Common myeloid progenitor, CD34-positive (primary cell): Measurements from ENCODE around the gene SLC1A4.

Experiments used
- CTCF ChIA-PET: fragments of 350-600 bp; sonication (Branson Sonifier 250); formaldehyde crosslinking; loops from one replicate; lab custom pipeline; 2021; ENCODE audit warnings: antibody characterized with exemption; lab: Charles Lee
- POLR2A ChIA-PET: fragments of 350-600 bp; sonication (Branson Sonifier 250); formaldehyde crosslinking; loops from one replicate; lab custom pipeline; 2021; ENCODE audit warnings: antibody characterized with exemption; lab: Charles Lee
- DNase-seq, 3 donors: peaks; one replicate each; pipeline versions ENCODE4 v3.0.0 to v3.0.0-alpha.2; 2013
- H3K27ac ChIP-seq, 2 experiments: 1 replicate in 1 of 2; 2 replicates in 1 of 2; pipeline ENCODE4 v1.7.0; 2013; ENCODE audit warnings: inconsistent platforms in 2 of 2, low read length in 2 of 2, mild to moderate bottlenecking in 2 of 2, low read depth in 1 of 2, moderate library complexity in 1 of 2; ENCODE audit not compliant: severe bottlenecking in 2 of 2, insufficient read depth in 1 of 2, poor library complexity in 1 of 2
- H3K27me3 ChIP-seq, 5 experiments: replicated peaks in 2 of 5; 1 replicate in 3 of 5; 2 replicates in 2 of 5; pipeline versions ENCODE4 v1.6.1 to v1.7.0; 2013; ENCODE audit warnings: low read length in 4 of 5, mild to moderate bottlenecking in 2 of 5, moderate library complexity in 2 of 5, inconsistent platforms in 1 of 5; ENCODE audit not compliant: insufficient read depth in 5 of 5, control insufficient read depth in 4 of 5
- H3K36me3 ChIP-seq, 4 experiments: 1 replicate in 2 of 4; 2 replicates in 2 of 4; pipeline versions ENCODE4 v1.6.1 to v1.7.0; 2013; ENCODE audit warnings: low read length in 3 of 4, control low read depth in 1 of 4, mild to moderate bottlenecking in 1 of 4; ENCODE audit not compliant: control insufficient read depth in 4 of 4, insufficient read depth in 4 of 4
- H3K4me1 ChIP-seq, 4 experiments: 1 replicate in 3 of 4; 2 replicates in 1 of 4; pipeline versions ENCODE4 v1.6.1 to v1.7.1; 2013; ENCODE audit warnings: low read length in 3 of 4, mild to moderate bottlenecking in 3 of 4, control low read depth in 1 of 4, inconsistent platforms in 1 of 4, moderate library complexity in 1 of 4; ENCODE audit not compliant: control insufficient read depth in 4 of 4, insufficient read depth in 4 of 4; ENCODE audit errors: control extremely low read depth in 1 of 4
- H3K4me3 ChIP-seq, 7 experiments: 1 replicate in 4 of 7; 2 replicates in 3 of 7; pipeline versions ENCODE4 v1.5.1 to v1.7.0; 2013; ENCODE audit warnings: mild to moderate bottlenecking in 7 of 7, low read length in 6 of 7, moderate library complexity in 6 of 7, inconsistent platforms in 2 of 7, low read depth in 2 of 7, control low read depth in 1 of 7; ENCODE audit not compliant: insufficient read depth in 4 of 7, control insufficient read depth in 1 of 7; ENCODE audit errors: extremely low read depth in 1 of 7
- H3K9me3 ChIP-seq, 5 experiments: 1 replicate in 4 of 5; 2 replicates in 1 of 5; pipeline versions ENCODE4 v1.6.1 to v1.7.1; 2013; ENCODE audit warnings: low read length in 4 of 5, mild to moderate bottlenecking in 2 of 5, inconsistent platforms in 1 of 5, low read depth in 1 of 5, moderate library complexity in 1 of 5; ENCODE audit not compliant: control insufficient read depth in 4 of 5, insufficient read depth in 2 of 5; ENCODE audit errors: control extremely low read depth in 1 of 5
- WGBS: methylation state at CpG from one replicate; pipeline ENCODE4 v1.1.5; 2013; ENCODE audit not compliant: insufficient coverage; 5-methylcytosine and 5-hydroxymethylcytosine counted together

The SLC1A4 gene

DNA sequence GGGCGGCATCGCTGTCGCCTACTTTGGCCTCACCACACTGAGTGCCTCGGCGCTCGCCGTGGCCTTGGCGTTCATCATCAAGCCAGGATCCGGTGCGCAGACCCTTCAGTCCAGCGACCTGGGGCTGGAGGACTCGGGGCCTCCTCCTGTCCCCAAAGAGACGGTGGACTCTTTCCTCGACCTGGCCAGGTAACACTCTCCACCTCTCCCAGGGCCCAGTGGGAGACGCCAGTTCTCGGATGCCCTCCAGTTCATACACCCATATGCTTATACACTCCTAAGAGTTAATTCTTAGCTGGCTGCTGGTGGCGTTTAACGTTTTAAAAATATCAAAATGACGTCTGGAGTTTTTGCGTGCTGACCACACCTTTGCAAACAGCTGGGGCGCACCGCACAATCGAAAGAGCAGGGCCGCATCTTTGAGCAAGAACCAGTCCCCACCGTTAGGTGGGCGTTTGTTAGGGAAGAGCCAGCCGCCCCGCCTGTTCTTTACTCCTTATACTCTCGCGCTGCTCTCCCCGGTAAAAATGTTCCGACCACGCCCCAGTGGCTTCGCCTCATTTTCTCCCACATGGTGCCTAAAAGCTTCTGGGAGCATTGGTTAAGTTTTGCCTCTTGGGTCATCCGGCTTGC is 899 bp downstream of the SLC1A4 start:
- CTCF ChIA-PET, result interaction anchor here (1.1 to 9.2 kb wide), 5 partner anchors 28 to 72 kb away, joined by 3 to 60 read pairs (median 7); no protein-coding TSS in a partner anchor
- DNase-seq, result peak in 2 of 3 donors; percentile 46 to 53

DNA sequence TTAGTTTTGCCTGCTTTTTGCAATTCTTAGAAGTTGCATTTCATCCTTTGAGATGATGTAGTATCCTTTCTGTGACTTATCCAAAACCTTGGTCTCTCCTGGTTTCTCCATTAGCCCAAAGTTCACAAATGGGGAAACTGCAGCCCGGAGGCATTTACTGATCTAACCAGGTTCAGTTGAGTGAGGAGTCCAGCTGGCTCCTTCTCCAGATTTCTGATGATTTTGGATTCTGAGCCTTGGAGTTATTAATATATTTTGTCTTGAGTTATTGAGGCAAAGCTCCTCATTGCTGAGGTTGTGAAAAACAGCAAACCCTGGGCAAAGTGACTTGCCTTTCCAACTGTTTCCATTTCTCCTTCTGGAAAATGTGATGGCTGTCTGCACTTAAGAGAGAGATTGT is 1.7 kb downstream of the SLC1A4 start:
- H3K27me3 ChIP-seq, result no peaks in the 10 kb centered on the region
- H3K36me3 ChIP-seq, result peaks cover 0 to 37% (median 6%) of the 10 kb centered on the region in 4 experiments
- H3K9me3 ChIP-seq, result no peaks in the 10 kb centered on the region
- H3K4me3 ChIP-seq, result peak overlapping the region in 5 of 7 experiments; percentile 69 to 88 (median 84)
- H3K27ac ChIP-seq, result no peak overlapping the region
- no peak for DNase-seq
- CTCF ChIA-PET, result interaction anchor here (0.8 to 9.2 kb wide), 9 partner anchors 11 to 75 kb away, joined by 3 to 60 read pairs (median 4); no protein-coding TSS in a partner anchor
- POLR2A ChIA-PET, result interaction anchor here (0.6 kb wide), 1 partner anchor 305 kb away, joined by 3 read pairs; no protein-coding TSS in a partner anchor
- WGBS, result 56% methylated on average over 1 of the region's 1 CpG
- H3K4me1 ChIP-seq, result peaks cover 7 to 58% (median 51%) of the 10 kb centered on the region in 4 experiments

More for the DNA sequence above, 899 bp downstream of the SLC1A4 start:
- Histone ChIP-seq H3K27ac (no peak overlapping the region), H3K4me3 (peak overlapping the region; percentile 31 to 88 (median 83)), H3K9me3 (no peaks in the 10 kb centered on the region), H3K4me1 (peaks cover 7 to 59% (median 51%) of the 10 kb centered on the region in 4 experiments), H3K36me3 (peaks cover 0 to 30% (median 6%) of the 10 kb centered on the region in 4 experiments), H3K27me3 (no peaks in the 10 kb centered on the region)
- 25% methylated on average over 34 of the region's 35 CpGs for WGBS
- POLR2A ChIA-PET, result interaction anchor here (0.7 to 2.7 kb wide), 6 partner anchors 15 to 226 kb away, joined by 3 to 9 read pairs (median 3); no protein-coding TSS in a partner anchor

DNA sequence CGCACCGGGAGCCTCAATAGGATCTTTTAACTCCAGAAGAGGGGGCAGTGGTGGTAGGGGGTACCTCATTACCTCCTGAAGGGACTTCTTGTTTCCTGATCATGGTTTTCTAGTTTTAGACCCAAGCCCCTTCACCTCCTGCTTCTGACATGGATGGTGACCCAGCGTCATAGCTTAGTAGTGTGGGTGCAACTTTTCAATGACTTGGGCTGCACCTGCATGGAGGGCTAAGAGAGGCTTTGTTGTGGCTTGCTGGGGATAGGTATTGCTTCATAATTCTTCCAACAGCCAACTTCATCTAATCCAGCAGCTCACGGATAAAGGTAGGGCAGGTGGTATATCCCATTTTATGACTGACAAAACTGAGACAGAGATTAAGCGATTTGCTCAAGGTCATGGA is 3.0 kb downstream of the SLC1A4 start:
- ChIA-PET POLR2A (no interaction called here), CTCF (interaction anchor here (0.8 to 9.2 kb wide), 8 partner anchors 9 to 375 kb away, joined by 3 to 60 read pairs (median 6); no protein-coding TSS in a partner anchor)
- WGBS, result 100% methylated on average over 2 of the region's 5 CpGs
- H3K9me3 ChIP-seq, result no peaks in the 10 kb centered on the region
- H3K36me3 ChIP-seq, result peaks cover 0 to 47% (median 7%) of the 10 kb centered on the region in 4 experiments
- no peak for DNase-seq
- no peak overlapping the region for H3K27ac ChIP-seq
- peaks cover 2 to 50% (median 45%) of the 10 kb centered on the region in 4 experiments for H3K4me1 ChIP-seq
- H3K4me3 ChIP-seq, result peak overlapping the region in 2 of 7 experiments; percentile 11 to 48
- H3K27me3 ChIP-seq, result no peaks in the 10 kb centered on the region

DNA sequence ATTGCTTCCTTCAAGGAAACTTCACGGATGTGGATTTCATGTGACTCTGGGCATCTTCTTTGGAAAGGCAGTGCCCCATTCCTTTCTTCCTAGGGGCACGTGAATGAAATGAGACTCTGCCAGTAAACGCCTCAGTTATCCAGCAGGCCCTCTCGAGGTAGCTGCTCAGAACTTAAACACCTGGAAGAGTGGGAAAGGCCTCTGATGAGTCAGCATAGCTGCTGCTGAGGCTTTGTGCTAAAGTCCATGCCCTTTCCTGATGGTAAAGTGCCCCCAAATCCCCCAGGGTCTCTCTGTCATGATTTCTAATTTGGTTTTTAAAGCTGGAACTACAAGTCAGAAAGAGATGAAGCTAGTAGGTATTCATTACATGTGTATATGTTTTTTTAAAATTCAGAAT is 3.8 kb downstream of the SLC1A4 start:
- no peak overlapping the region for H3K27ac ChIP-seq
- WGBS, result 86% methylated on average over 3 of the region's 4 CpGs
- ChIA-PET CTCF (interaction anchor here (1.1 to 9.2 kb wide), 10 partner anchors 9 to 75 kb away, joined by 3 to 60 read pairs (median 4); no protein-coding TSS in a partner anchor), POLR2A (no interaction called here)
- no peak for DNase-seq
- peaks cover 0 to 45% (median 39%) of the 10 kb centered on the region in 4 experiments for H3K4me1 ChIP-seq
- no peaks in the 10 kb centered on the region for H3K9me3 ChIP-seq
- H3K27me3 ChIP-seq, result no peaks in the 10 kb centered on the region
- H3K4me3 ChIP-seq, result peak overlapping the region in 2 of 7 experiments; percentile 10 to 42
- H3K36me3 ChIP-seq, result peaks cover 0 to 49% (median 7%) of the 10 kb centered on the region in 4 experiments

DNA sequence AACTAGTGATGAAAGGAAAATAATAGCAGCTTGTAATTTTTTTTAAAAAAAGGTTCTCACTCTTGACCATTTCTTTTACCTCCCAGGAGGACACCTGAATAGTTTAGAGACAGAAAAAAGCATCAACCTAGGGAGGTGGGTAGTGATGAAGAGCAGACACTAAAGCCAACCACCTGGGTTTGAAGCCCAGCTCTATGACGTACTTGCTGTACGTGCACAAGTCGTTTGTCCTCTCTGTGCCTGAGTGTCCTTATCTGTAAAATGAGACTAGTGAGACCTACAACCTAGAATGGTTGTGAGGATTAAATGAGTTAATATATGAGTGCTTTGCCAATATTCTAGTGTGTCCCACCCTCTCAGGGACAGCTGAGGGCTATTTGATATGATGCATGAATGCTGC is 5.8 kb downstream of the SLC1A4 start:
- Histone ChIP-seq H3K27me3 (no peaks in the 10 kb centered on the region), H3K36me3 (peaks cover 0 to 58% (median 7%) of the 10 kb centered on the region in 4 experiments), H3K4me1 (peaks cover 0 to 33% (median 28%) of the 10 kb centered on the region in 4 experiments), H3K27ac (no peak overlapping the region), H3K9me3 (no peaks in the 10 kb centered on the region), H3K4me3 (no peak overlapping the region)
- DNase-seq, result no peak
- ChIA-PET POLR2A (no interaction called here), CTCF (interaction anchor here (1.7 to 9.2 kb wide), 2 partner anchors 14 to 77 kb away, joined by 4 to 60 read pairs; no protein-coding TSS in a partner anchor)
- WGBS, result 100% methylated on average over 3 of the region's 3 CpGs

DNA sequence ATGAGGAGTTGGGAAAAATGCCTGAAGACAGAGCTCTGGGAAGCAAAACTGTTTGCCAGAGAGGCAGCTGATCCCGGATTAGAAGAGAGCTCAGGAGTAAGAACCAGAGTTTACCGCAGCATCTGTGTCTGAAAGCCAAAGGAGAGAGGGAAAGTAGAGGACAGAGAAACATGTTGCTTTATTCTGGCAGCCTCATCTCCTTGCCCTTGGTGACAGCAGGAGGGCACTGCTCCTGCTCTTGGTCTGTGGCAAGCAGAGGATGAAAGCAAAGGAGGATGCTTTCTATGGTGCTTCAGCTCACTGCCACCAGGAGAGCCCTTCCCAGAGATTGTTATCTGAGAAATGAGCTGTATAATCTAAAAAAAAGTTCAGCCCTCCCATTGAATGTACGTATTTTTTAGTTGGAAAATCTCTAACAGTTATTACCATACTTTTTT is 7.7 kb downstream of the SLC1A4 start:
- Histone ChIP-seq H3K36me3 (peaks cover 0 to 68% (median 9%) of the 10 kb centered on the region in 4 experiments), H3K9me3 (no peaks in the 10 kb centered on the region), H3K4me1 (peaks cover 0 to 19% (median 15%) of the 10 kb centered on the region in 4 experiments), H3K27ac (no peak overlapping the region), H3K4me3 (no peak overlapping the region), H3K27me3 (no peaks in the 10 kb centered on the region)
- WGBS, result 96% methylated on average over 2 of the region's 3 CpGs
- POLR2A ChIA-PET, result no interaction called here
- CTCF ChIA-PET, result interaction anchor here (0.7 to 1.9 kb wide), 12 partner anchors 8 to 81 kb away, joined by 3 to 8 read pairs (median 4); no protein-coding TSS in a partner anchor
- DNase-seq, result peak in 2 of 3 donors; percentile 17 to 18
